Measurements from ENCODE around the gene ACAA1.

ACAA1 gene

GRCh38 chr3:38148311-38148882 lies 11.5 kb upstream of the ACAA1 start:
- no peak for DNase-seq (ENCODE audit: low read depth)
- no peak overlapping the region for H3K4me3 ChIP-seq (ENCODE audit: control insufficient read depth, low read depth, low read length)
- no peak for TF ChIP-seq CTCF (IDR thresholded peaks at IDR 0.05; ENCODE audit: control insufficient read depth, insufficient read depth, low read depth, low read length, missing control alignments)

GRCh38 chr3:38147421-38147820 lies 10.5 kb upstream of the ACAA1 start:
- DNase-seq (ENCODE audit: low read depth), result no peak
- TF ChIP-seq CTCF (IDR thresholded peaks at IDR 0.05; ENCODE audit: control insufficient read depth, insufficient read depth, low read depth, low read length, missing control alignments), result no peak
- no peak overlapping the region for H3K4me3 ChIP-seq (ENCODE audit: control insufficient read depth, low read depth, low read length)

- TF ChIP-seq CTCF (IDR thresholded peaks at IDR 0.05; ENCODE audit: control insufficient read depth, insufficient read depth, low read depth, low read length, missing control alignments), result no peak
- DNase-seq (ENCODE audit: low read depth), result no peak
- H3K4me3 ChIP-seq (ENCODE audit: control insufficient read depth, low read depth, low read length), result no peak overlapping the region
These were observed 9.6 kb upstream of the ACAA1 start for GRCh38 chr3:38146504-38146903.

- TF ChIP-seq CTCF (IDR thresholded peaks at IDR 0.05; ENCODE audit: control insufficient read depth, insufficient read depth, low read depth, low read length, missing control alignments), result no peak
- DNase-seq (ENCODE audit: low read depth), result no peak
- no peak overlapping the region for H3K4me3 ChIP-seq (ENCODE audit: control insufficient read depth, low read depth, low read length)
These were observed 6.6 kb upstream of the ACAA1 start for GRCh38 chr3:38143511-38143910.

- no peak for DNase-seq (ENCODE audit: low read depth)
- TF ChIP-seq CTCF (IDR thresholded peaks at IDR 0.05; ENCODE audit: control insufficient read depth, insufficient read depth, low read depth, low read length, missing control alignments), result no peak
- no peak overlapping the region for H3K4me3 ChIP-seq (ENCODE audit: control insufficient read depth, low read depth, low read length)
These were observed 6.0 kb upstream of the ACAA1 start for GRCh38 chr3:38142959-38143358.

- no peak overlapping the region for H3K4me3 ChIP-seq (ENCODE audit: control insufficient read depth, low read depth, low read length)
- TF ChIP-seq CTCF (IDR thresholded peaks at IDR 0.05; ENCODE audit: control insufficient read depth, insufficient read depth, low read depth, low read length, missing control alignments), result no peak
- DNase-seq (ENCODE audit: low read depth), result no peak
These were observed 5.0 kb upstream of the ACAA1 start for GRCh38 chr3:38141952-38142273.

All from AG09309 (cell line).